Ishikawa (cell line): ENCODE measurements around the gene MTHFD1.

Experiments
- CEBPB ChIP-seq: IDR thresholded peaks from 2 replicates; pipeline ENCODE4 v1.6.1; 2012
- CREB1 ChIP-seq: IDR thresholded peaks from 2 replicates; pipeline ENCODE4 v1.6.1; 2012; ENCODE audit warnings: low read depth
- EGR1 ChIP-seq: IDR thresholded peaks from 2 replicates; pipeline ENCODE4 v1.6.1; 2012
- EP300 ChIP-seq: IDR thresholded peaks from 2 replicates; pipeline ENCODE4 v1.6.1; 2012; ENCODE audit warnings: borderline replicate concordance
- FOXM1 ChIP-seq: IDR thresholded peaks from 2 replicates; pipeline ENCODE4 v1.6.1; 2012; ENCODE audit warnings: low read depth, borderline replicate concordance
- MAX ChIP-seq: IDR thresholded peaks from 2 replicates; pipeline ENCODE4 v1.6.1; 2012
- NFIC ChIP-seq: IDR thresholded peaks from 2 replicates; pipeline ENCODE4 v1.6.1; 2012
- RAD21 ChIP-seq: IDR thresholded peaks from 2 replicates; pipeline ENCODE4 v1.6.1; 2012; ENCODE audit warnings: low read depth
- REST ChIP-seq: IDR thresholded peaks from 2 replicates; pipeline ENCODE4 v1.6.1; 2012; ENCODE audit warnings: low read depth, mild to moderate bottlenecking
- TAF1 ChIP-seq: IDR thresholded peaks from 2 replicates; pipeline ENCODE4 v1.6.1; 2012; ENCODE audit warnings: low read depth, mild to moderate bottlenecking
- TCF12 ChIP-seq: IDR thresholded peaks from 2 replicates; pipeline ENCODE4 v1.6.1; 2012; ENCODE audit warnings: low read depth
- TEAD4 ChIP-seq: IDR thresholded peaks from 2 replicates; pipeline ENCODE4 v1.6.1; 2012
- USF1 ChIP-seq: IDR thresholded peaks from 2 replicates; pipeline ENCODE4 v1.6.1; 2012
- YY1 ChIP-seq: IDR thresholded peaks from 2 replicates; pipeline ENCODE4 v1.6.1; 2012; ENCODE audit warnings: low read depth
- ZBTB7A ChIP-seq: IDR thresholded peaks from 2 replicates; pipeline ENCODE4 v1.6.1; 2012; ENCODE audit warnings: low read depth

The MTHFD1 gene

GRCh38 chr14:64465191-64465822, 77.2 kb downstream of the MTHFD1 start, which contains the start of gene AKAP5:
Gene AKAP5 (plus strand): TSS chr14:64465499. CDS start chr14:64468395, 2,896 bp downstream.
- TF ChIP-seq ZBTB7A (peak; percentile 84), EGR1 (no peak), MAX (peak; percentile 22; the same call in 1 of the 2 replicates), USF1 (0 out of 2 replicates have a peak, but pooled peaks have one; percentile 7)

GRCh38 chr14:64465831-64466554, 77.8 kb downstream of the MTHFD1 start:
- TF ChIP-seq CEBPB, result peak; percentile 73
- no peak for TF ChIP-seq FOXM1
- TF ChIP-seq TCF12, result no peak
- TF ChIP-seq NFIC, result no peak
- TF ChIP-seq EGR1, result no peak

GRCh38 chr14:64467101-64467500, 78.9 kb downstream of the MTHFD1 start:
- TF ChIP-seq REST (no peak), RAD21 (no peak), ZBTB7A (no peak), TCF12 (no peak), NFIC (no peak), TEAD4 (no peak), FOXM1 (no peak), EP300 (no peak), MAX (no peak), USF1 (no peak), EGR1 (no peak), YY1 (no peak), CEBPB (no peak), CREB1 (no peak), TAF1 (no peak)

GRCh38 chr14:64467566-64467965, 79.4 kb downstream of the MTHFD1 start:
- no peak for TF ChIP-seq NFIC
- TF ChIP-seq TCF12, result no peak
- no peak for TF ChIP-seq MAX
- TF ChIP-seq USF1, result no peak
- TF ChIP-seq EP300, result no peak
- TF ChIP-seq YY1, result no peak
- no peak for TF ChIP-seq TAF1
- TF ChIP-seq TEAD4, result no peak
- TF ChIP-seq ZBTB7A, result no peak
- no peak for TF ChIP-seq RAD21
- no peak for TF ChIP-seq REST
- no peak for TF ChIP-seq EGR1

GRCh38 chr14:64468451-64468850, 80.3 kb downstream of the MTHFD1 start:
- TF ChIP-seq ZBTB7A (no peak), TAF1 (no peak), CEBPB (no peak), REST (no peak)
